HG03045 (cell line): Measurements from ENCODE around the gene LEPR.

ENCODE experiments used
- ATAC-seq: cut with Tn5 transposase; IDR thresholded peaks from one replicate; pipeline ENCODE4 v1.9.1; 2021; ENCODE audit warnings: mild to moderate bottlenecking, moderate library complexity; ENCODE audit not compliant: unreplicated experiment

LEPR gene

DNA sequence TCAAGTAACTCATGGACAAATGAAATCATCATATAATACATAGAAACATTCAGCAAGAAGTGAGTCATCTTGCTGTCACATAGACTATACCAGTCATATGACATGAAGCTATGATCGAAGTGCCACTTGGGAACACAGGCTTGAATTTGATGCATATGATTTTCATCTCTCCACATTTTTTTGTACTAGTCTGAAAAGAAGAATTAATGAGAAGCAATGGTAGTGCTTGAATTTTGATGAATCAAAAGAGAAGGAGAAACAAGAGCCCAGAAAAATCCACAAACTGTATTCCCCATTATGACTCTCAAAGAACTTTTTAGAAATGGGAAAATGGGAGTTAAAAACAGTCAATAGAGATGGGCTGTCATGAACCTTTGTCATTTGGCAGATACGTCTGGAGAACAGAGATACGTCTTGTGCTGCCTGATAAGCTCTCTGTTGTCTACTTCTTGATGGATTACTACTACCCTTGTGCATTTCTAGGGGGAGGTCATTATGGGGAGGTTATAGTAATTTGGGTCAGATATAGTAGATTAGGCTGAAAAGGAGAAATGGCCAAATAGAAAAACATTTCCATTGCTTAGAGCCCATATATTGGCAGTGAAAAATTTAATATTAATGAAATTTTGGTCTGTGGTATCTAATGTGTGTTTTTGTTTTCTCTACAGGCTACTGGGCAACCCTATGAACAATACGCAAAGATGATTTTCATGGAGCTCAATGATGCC, 8.0 kb upstream of the LEPR start:
- ATAC-seq: no peak

DNA sequence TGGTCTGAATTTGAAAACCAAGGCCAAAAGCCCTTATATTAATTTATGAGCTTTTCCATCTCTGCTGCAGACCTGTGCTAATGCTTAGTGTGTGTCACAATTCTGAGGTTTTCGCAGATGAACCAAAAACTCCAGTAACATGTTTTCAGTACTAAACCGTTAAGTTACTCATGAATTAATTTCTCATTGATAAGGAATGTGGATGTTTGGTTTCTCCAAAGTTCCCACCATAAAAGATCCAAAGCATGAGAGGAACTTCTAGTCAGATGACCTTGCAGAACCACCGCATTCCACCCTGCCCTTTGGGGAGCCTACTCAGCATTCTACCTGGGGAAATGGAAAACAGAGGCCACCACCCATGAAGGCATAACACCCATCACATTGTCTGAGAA, 7.5 kb upstream of the LEPR start:
- ATAC-seq: no peak

DNA sequence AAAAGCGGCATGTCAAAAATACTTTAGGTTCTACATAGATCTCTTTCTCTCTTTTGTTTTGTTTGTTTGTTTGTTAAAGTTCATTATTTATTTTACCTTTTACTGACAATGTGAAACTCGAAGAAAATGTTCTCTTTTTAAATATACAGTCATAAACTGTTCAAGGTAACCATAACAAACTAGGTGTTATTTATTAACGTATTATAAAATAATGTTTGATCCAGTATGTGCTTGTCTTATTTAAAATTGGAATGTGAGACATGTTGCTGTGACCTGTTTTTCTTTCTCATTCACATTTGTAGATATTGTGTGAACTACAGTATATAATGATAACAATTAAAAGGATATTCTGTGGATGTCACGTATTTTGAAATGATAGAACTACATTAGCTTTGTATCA, 5.9 kb upstream of the LEPR start:
- ATAC-seq: no peak

DNA sequence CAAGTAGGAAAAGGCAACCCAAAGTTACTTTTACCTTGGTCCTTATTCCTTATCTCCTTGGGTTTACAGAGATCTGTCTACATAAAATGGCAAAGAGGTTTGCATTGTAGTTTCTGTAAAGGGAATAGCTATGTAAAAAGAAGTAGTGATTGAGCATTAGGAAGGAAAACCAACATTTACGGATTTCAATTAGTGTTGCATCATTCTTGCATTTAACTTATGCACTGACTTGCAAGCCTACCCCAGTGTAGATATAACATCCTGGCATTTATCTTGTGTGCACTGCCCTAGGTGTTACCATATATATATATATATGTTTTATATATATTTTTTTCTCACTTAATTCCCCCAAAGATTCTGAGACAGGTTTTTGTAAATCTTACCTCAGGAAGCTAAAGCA, 3.7 kb upstream of the LEPR start:
- ATAC-seq: no peak

DNA sequence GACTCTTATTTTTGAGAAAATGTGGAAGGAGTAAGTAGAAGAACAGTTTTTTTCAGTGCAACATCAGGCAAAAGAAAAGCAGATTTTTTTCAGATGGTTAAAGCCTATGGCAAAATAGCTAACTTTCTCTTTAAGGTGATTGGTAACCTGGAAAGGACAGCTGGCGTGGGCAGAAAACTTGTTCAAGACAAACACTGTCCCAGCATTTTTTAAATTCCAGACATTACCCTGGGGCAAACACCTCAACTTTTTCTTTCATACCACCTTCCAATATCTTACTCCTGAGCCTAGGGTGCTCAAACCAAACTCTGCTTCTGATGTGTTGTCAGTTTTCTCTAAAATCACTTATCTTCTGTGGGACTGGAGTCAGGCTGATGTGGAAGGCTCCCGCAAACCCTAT, 2.7 kb upstream of the LEPR start:
- ATAC-seq: no peak

DNA sequence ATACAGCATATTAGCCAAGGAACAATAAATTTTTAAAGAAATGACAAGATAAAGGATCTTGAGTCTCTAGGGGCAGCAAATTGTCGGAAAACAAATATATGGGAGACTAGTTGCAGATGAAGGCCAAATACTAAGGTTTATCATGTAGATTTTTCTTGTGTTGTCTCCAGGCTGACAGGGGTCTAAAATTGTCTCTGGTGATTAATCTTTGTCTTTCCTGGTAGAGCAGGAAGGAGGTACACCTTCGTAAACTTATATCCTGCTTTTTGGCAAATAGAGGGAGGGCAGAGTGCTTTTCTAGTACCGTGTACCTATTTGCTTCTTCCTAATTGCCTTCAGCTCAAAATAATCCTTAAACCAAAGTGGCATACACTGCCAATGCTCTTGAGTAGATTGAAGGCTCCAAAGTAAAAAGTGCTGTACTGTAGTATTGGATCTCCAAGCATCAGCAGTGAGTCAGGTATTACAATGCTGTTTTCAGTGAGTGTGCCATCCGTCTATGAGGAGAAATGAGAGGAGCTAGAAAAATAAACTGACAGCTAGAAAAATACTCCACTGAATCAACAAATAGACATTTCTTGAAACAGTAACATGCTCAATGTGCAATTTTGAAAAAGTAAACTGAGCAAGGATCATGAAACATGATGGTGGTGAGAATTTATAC, 1.8 kb upstream of the LEPR start:
- ATAC-seq: no peak

DNA sequence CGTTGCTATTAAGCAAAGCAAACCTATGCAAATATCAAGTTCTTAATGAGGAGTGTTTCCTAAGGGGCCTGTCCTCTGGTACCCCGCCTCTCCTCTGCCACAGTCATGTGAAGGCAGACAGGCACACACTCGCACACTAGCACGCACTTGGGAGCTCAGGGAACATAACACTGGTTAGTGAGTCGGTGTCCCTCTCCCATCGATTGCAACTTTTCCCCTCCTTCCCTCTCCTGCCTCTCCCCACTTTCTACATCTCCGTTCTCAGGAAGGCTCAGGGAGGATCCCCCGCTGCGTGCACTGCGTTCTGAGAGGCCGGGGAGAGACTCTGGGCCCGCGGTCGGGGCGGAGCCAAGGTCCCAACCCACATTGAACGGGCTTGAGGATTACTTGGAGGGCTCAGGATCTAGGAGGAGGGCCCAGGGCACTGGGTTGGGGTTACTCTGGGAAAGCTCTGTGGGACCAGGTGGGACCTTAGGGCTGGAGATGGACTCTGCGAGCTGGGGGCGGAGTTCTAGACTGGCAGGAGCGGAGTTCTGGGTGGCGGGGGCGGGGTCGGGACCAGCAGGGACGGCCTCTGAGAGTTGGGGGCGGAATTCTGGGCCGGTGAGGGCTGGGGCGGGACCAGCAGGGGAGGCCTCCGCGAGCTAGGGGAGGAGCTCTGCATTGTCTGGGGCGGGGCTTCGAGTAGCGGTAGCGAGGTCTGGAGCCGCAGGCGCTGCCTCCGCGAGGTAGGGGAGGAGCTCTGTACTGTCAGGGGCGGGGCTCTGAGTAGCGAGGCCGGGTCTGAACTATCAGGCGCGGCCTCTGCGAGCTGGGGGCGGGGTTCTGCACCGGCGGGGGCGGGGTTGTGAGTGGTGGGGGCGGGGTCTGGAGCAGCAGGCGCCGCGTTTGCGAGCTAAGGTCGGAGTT, 533 bp upstream of the LEPR start:
- peak; percentile 94 for ATAC-seq

DNA sequence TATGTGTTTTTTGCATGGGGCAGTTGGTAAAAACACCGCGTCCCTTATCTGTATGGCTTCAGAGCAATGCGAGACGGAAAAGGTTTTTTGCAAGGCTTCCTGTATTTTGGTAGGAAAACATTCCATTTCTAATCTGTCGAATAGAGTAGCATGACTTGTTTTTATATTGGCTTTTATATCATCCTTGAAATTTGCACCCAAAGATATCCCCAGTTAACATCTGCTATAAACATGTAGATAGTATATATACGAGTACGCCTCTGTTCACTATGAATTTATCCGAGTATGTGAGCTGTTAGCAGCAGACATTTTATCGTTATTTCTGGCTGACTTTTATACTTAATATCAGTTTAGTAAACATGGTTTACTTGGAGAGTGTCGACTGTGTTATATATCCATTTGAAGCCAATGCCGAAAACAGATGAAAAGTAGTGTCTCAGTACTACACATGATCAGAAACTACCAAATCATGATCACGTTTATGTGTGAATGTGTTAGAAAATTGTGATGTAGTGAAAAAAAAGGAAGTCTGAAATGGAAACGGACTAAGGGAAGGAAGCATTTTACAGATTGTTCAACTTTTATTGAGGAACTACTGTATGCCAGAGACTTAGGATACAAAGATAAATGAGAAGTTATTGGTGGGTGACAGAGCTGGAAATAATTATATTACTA, 1.0 kb downstream of the LEPR start:
- ATAC-seq: no peak

DNA sequence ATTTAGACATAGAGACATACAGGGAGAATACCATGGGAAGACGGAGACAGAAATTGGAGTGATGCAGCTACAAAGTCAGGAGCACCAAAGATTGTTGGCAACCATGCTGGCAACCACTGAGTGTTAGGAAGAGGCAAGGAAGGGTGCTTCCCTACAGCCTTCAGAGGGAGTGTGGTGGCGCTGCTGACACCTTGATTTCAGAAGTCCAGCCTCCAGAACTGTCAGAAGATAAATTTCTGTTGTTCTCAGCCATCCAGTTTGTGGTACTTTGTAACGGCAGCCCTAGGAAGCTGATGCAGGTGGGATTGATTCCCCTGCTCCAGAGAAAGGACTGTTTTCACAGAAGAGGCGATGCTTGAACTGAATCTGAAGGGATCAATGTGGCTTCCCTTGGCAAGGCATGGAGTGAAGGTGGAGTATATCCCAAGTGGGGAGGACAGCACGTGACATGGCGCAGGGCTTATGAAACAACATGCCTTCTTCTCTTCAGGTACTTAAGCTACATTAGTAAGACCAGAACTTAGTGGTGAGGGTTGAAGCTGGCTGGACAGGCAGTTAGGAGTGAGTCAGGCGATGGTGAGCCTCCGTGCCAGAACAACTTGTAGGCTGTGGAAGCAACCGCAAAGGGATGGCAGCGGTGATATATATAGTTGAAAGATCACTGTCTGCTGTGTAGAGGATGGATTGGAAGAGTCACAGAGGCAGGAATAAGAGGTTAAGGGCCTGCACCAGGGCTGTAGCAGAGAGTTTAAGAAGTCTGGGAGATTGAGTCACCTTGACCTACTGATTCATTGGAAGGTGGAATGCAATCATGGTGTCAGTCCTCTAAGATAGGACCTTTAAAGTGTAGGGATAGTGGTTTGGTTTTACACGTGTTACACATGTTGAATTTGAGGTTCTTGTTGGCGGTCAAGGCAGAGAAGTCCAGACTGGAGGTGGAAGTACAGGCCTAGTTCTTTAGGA, 2.1 kb downstream of the LEPR start:
- ATAC-seq: no peak

DNA sequence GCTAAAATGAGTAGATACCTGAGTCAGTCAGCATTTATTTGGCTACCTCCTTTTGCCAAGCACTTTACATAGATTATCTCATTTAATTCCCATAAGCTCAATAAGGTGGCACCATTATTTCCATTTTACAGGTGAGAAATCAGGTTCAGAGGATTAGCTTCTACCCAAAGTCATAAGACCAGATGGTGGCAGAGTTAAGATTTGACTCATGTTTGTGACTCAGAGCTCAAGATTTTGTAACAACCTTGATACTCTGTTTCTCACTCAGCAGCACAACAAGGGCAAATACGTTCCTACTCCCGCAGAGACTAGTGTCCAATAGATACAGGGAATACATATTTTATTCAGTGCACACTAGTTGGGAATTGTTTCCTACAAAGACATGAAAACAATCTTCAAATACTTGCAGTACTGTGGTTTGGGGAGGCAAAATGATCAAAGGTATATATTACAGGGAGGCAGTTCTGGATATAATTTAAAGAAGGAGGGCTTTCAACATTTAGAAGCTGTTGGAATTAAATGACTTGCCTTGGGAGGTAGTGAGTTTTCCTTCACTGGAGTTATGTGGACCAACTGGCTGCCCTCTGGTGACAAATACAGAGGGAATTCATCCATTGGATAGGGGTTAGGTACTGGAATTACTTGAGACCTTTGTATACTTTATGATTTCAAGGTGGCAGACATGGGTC, 3.6 kb downstream of the LEPR start:
- ATAC-seq: no peak

DNA sequence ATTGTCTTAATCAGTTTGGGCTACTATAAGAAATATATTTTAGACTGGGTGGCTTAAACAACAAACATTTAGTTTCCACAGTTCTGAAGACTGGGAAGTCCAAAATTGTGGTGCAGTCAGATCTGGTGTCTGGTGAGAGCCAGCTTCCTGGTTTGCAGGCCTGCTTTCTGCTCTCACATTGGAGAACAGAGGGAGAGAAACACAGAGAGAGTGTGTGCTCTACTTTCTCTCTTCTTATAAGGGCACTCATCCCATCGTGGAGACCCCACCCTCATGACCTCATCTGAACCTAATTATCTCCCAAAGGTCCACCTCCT, 4.1 kb downstream of the LEPR start:
- no peak for ATAC-seq

DNA sequence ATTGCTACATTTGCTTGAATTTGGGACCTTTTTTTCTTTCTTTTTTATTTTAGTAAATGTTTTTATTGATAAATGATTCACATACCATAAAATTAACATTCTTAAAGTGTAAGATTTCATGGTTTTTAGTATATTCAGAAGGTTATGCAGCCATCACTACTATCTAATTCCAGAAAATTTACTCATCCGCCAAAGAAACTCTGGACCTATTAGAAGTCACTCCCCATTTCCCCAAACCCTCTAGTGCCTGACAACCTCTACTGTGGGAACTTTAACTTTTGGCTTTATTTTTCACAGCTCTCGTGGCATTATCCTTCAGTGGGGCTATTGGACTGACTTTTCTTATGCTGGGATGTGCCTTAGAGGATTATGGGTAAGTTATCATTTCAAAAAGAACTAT, 4.5 kb downstream of the LEPR start:
- ATAC-seq: no peak

DNA sequence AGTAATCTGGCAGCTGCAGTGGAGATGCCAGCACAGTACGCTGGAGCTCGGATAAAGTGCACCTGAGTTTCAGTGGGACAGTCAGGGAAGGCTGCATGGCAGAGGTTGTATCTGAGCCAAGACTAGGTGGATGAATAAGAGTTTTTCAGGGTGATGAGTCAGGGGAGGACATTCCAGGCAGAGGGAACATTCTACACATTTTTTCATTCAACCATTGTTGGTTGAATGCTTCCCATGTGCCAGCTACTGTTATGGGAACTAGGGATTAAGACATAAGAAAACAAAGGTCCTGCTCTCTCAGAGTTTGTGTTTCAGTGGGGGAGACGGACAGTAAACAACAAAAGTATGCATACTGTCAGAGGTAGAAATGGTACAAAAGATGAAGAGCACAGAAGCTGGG, 5.2 kb downstream of the LEPR start:
- ATAC-seq: no peak

DNA sequence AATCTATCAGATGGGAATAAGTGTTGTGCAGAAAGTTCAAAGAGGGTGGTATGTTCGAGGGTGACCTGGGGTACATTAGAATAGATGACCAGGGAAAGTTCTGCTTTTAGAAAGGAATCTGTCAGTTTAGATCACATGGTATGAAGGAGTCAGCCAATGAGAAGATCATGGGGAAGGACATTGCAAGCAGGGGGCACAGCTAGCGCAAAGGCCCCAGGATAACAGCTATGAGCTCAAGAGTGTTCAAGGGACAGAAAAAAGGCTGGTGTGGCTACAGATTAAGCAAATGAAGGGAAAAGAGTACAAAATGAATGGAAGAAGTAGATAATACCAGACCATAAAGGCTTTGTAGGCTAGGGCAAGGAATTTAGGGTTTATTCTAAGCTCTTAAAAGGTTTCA, 8.6 kb downstream of the LEPR start:
- ATAC-seq: no peak

DNA sequence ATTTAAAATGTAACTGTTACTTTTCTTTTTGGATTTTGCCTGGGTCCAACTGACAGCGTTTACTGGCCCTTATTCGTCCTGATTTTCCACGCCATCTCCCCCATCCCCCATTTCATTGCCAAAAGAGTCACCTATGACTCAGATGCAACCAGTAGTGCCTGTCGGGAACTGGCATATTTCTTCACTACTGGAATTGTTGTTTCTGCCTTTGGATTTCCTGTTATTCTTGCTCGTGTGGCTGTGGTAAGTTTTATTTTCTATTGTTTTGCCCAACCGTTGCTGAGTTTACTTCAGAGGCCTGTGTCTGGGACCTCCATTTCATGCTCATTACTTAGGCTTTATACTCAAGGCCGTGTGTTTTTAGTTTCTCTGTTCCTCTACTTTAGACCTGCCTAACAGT, 9.3 kb downstream of the LEPR start:
- no peak for ATAC-seq

DNA sequence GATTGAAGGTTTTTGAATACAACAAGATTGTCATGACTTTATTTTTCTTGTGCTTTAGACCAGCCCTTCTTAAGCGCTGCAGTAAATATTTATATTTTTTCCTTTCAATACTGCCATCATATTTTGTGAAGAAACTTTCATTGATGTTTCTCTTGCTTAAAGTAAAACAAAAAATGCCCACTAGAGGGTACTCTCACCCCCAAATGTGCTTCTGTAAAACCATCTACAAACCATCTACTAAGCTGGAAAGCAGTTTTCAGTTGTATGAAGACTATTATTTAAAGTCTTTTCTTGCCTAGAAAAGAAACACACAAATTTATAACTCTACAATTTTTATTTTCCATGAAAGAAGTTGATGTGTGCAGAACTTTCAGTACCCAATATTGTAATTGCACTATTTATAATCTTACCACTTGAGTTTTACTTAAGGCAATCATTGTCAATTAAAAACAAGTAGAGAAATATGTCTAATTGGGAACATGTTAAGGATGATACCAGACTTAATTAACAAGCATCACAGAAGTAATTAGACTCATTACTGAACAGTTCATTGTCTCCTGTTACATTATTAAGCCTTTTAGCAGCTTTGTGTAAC, 10.7 kb downstream of the LEPR start:
- ATAC-seq: no peak

DNA sequence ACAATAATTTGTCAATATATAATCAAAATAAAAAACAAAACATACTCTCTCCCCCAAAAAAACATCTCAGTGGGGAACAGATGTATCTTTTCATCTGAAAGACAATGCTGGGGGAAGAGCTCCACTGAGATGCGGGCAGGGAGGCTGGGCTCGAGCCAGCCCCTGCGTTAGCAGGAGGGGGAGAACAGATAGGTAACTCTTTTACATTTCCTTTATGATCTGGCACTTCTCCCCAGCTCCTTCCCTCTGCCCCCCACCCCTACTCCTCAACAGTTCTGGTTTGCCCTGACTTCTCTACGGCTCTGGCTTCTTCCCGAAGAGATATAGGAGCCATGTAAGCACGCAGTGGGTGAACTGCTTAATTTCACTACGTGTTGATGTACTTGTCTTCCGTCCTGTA, 12.4 kb downstream of the LEPR start:
- no peak for ATAC-seq

DNA sequence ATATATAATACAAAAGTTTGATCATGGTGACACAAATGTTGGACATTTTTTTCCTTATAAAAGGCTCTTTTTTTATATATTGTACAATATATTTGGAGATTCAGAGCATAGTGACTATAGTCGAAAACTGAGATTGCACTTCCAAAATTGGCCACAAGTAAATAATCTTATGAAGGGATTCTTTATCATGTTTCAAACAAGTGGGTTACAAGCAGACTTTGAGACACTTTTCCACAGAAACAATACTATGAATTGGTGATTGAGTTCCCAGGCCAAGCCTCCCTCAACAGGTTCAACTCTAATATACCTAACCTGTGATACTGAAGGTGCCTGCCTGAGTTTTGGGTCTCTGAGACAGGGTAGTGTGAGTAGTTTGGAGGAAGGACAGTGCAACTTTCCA, 13.8 kb downstream of the LEPR start:
- no peak for ATAC-seq

DNA sequence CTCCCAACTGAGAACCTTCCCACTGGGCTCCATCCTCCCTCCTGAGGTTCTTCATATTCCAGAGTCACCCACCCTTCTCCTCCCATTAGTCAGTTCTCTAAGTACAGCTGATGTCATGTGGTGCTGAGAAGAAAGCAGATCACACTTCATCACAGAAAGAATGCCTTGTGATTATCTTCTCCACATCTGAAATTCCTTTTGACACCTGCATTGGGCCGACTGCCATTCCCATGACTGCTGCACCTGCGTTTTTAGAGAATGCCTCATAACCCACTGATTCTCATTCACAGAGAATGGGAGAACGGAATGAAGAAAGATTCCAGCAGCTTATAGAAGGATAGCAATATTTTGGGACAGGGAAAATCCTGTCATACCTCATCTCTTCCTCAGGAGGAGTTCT, 14.3 kb downstream of the LEPR start:
- ATAC-seq: no peak
